ENCODE results near the gene VPS4A. TPM values are rescaled to one million over a fixed set of nuclear protein-coding genes. Genes with fewer than 3 reads are reported as not detected.

The VPS4A gene
- total RNA-seq, 3 donors from 2014 or later = 35.9 to 39.6 (median 36.3) TPM

DNA sequence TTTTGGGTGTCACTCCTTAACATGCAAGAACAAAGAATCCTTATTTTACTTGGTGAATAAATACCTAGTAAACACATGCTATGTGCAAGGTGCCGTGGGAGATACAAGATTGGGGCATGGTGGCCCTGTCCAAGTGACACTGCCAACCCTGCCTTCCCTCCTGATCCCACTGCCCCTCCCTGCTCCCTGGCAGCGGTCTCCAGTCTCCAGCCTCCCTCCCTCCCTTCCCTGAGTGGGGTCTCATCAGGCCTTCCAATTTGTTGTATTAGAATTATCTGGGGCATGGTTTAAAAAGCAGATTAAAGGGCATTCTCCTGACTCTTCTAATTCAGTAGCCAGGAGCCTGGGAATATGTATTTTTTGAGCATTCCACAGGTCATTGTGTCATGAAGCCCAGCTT, 52.9 kb downstream of the VPS4A start:
- H3K36me3 ChIP-seq (ENCODE audit: low read depth) = peaks cover 11% of the 10 kb centered on the region
- ATAC-seq = no peak

GRCh38 chr16:69365901-69366300, 54.8 kb downstream of the VPS4A start:
- Histone ChIP-seq H3K9me3 (no peaks in the 10 kb centered on the region), H3K4me1 (ENCODE audit: low read depth) (no peaks in the 10 kb centered on the region), H3K36me3 (ENCODE audit: low read depth) (peaks cover 11% of the 10 kb centered on the region), H3K4me3 (no peak overlapping the region)
- TF ChIP-seq CTCF (IDR thresholded peaks at IDR 0.05) = no peak
- intact Hi-C loops (cut with DNase I, micrococcal nuclease) = no loop called here
- DNase-seq (no peak), ATAC-seq (no peak)

More for the DNA sequence above, 52.9 kb downstream of the VPS4A start:
- H3K9me3 ChIP-seq = no peaks in the 10 kb centered on the region
- H3K4me3 ChIP-seq = no peak overlapping the region
- no peak for DNase-seq
- TF ChIP-seq CTCF (IDR thresholded peaks at IDR 0.05) = no peak
- intact Hi-C loops (cut with DNase I, micrococcal nuclease) = no loop called here
- no peaks in the 10 kb centered on the region for H3K4me1 ChIP-seq (ENCODE audit: low read depth)

DNA sequence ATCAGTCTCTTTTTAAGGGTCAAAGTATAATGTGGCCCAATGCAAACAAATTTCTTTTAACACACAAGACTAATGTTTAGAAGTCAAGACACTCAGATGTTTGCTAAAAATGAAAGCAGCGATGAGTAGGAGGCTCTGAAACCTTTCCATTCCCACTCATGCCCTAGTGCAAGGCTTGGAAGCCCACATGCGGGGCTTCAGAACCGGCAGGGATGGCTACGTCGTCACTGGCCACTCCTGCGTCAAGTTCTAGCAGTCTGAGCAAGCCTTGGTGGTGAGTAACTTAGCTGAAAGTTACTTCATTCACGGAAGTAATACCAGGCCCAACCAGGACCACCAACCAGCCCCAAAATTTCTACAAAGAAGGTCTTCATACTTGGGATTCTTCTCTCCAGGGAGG, 55.3 kb downstream of the VPS4A start:
- DNase-seq (no peak), ATAC-seq (no peak)
- H3K4me1 ChIP-seq (ENCODE audit: low read depth) = no peaks in the 10 kb centered on the region
- peaks cover 11% of the 10 kb centered on the region for H3K36me3 ChIP-seq (ENCODE audit: low read depth)
- H3K9me3 ChIP-seq = no peaks in the 10 kb centered on the region
- intact Hi-C loops (cut with DNase I, micrococcal nuclease) = no loop called here
- TF ChIP-seq CTCF (IDR thresholded peaks at IDR 0.05) = no peak
- H3K4me3 ChIP-seq = no peak overlapping the region

- Histone ChIP-seq H3K4me3 (no peak overlapping the region), H3K9me3 (no peaks in the 10 kb centered on the region), H3K4me1 (ENCODE audit: low read depth) (no peaks in the 10 kb centered on the region), H3K36me3 (ENCODE audit: low read depth) (peaks cover 11% of the 10 kb centered on the region)
- ATAC-seq (no peak), DNase-seq (no peak)
- TF ChIP-seq CTCF (IDR thresholded peaks at IDR 0.05) = no peak
- intact Hi-C loops (cut with DNase I, micrococcal nuclease) = no loop called here
These were observed 56.8 kb downstream of the VPS4A start for GRCh38 chr16:69367980-69368379.

GRCh38 chr16:69368866-69369265, 57.7 kb downstream of the VPS4A start:
- no peak for TF ChIP-seq CTCF (IDR thresholded peaks at IDR 0.05)
- intact Hi-C loops (cut with DNase I, micrococcal nuclease) = no loop called here
- Histone ChIP-seq H3K4me1 (ENCODE audit: low read depth) (peaks cover 5% of the 10 kb centered on the region), H3K4me3 (no peak overlapping the region), H3K9me3 (no peaks in the 10 kb centered on the region), H3K36me3 (ENCODE audit: low read depth) (peaks cover 11% of the 10 kb centered on the region)
- DNase-seq (no peak), ATAC-seq (no peak)

DNA sequence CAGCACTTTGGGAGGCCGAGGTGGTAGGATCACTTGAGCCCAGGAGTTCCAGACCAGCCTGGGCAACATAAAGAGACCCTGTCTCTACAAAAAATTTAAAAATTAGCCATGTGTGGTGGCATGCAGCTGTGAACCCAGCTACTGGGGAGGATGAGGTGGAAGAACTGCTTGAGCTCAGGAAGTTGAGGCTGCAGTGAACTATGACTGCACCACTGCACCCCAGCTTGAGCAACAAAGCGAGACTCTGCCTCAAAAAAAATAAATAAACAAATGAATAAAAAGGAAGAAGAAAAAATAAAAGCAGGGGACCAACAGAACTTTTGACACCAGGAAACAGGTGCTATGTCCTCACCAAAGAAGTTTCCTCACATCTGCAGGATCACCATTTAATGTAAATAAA, 60.4 kb downstream of the VPS4A start:
- Histone ChIP-seq H3K9me3 (no peaks in the 10 kb centered on the region), H3K36me3 (ENCODE audit: low read depth) (peaks cover 11% of the 10 kb centered on the region), H3K4me3 (no peak overlapping the region), H3K4me1 (ENCODE audit: low read depth) (peaks cover 10% of the 10 kb centered on the region)
- TF ChIP-seq CTCF (IDR thresholded peaks at IDR 0.05) = no peak
- ATAC-seq (no peak), DNase-seq (no peak)
- intact Hi-C loops (cut with DNase I, micrococcal nuclease) = no loop called here

All from mucosa of descending colon (tissue), 3 donors.